HEK293T (cell line): ENCODE measurements around the gene WWTR1.

Experiments used
- NFRKB ChIP-seq: fragments of 450-650 bp; IDR thresholded peaks from 2 replicates; pipeline ENCODE4 v1.6.1; 2016; ENCODE audit warnings: mild to moderate bottlenecking, moderate library complexity
- SUZ12 ChIP-seq: fragments of 450-650 bp; IDR thresholded peaks from 2 replicates; pipeline ENCODE4 v1.6.1; 2016; ENCODE audit warnings: mild to moderate bottlenecking
- ZNF384 ChIP-seq: fragments of 450-650 bp; IDR thresholded peaks from 2 replicates; pipeline ENCODE4 v1.6.1; 2016

GRCh38 chr3:149582395-149582794 is 75.4 kb downstream of the WWTR1 start:
- TF ChIP-seq NFRKB (no peak), SUZ12 (no peak), ZNF384 (no peak)
